Measurements from ENCODE around the gene SPIN1. TPM values are rescaled to one million over a fixed set of nuclear protein-coding genes. Genes with fewer than 3 reads are reported as not detected.

The SPIN1 gene
- total and polyA plus RNA-seq, 2 of the 8 experiments (the other 6 are each of a cell fraction or from before 2014, with no cell fraction given) = 69.9 to 139 TPM

DNA sequence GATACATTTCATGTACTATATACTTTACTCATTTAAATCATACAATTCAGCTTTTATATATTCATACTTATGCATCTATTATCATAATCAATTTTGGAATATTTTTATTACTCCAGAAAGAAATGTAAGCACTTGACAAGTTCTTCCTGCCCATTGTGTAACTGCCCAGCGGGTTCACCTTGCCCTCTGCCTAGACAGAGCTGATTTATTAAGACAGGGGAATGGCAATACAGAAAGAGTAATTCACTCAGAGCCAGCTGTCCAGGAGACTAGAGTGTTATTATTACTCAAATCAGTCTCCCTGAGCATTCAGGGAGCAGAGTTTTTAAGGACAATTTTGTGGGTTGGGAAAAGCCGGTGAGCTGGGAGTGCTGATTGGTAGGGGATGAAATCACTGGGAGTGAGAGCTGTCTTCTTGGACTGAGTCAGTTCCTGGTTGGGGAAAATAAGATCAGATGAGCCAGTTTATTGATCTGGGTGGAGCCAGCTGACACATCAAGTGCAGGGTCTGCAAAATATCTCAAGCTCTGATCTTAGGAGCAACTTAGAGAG, 16.1 kb upstream of the SPIN1 start:
- no peak overlapping the region for H3K4ac ChIP-seq (replicated peaks; ENCODE audit: insufficient read length, low read depth, low read length)
- no peak overlapping the region for H2BK5ac ChIP-seq (ENCODE audit: low read depth, low read length)
- no peaks in the 10 kb centered on the region for H3K79me2 ChIP-seq (ENCODE audit: control insufficient read depth in 1 of 2, insufficient read depth in 2 of 2, low read length in 2 of 2)
- ChIA-PET POLR2A (ENCODE audit: partially characterized antibody) (interaction anchor here (0.6 to 1.6 kb wide), 4 partner anchors 8 to 23 kb away, joined by 3 to 6 read pairs (median 4); partner anchors contain the start of gene SPIN1), CTCF (ENCODE audit: partially characterized antibody) (interaction anchor here (0.6 to 1.4 kb wide), 4 partner anchors 9 to 120 kb away, joined by 3 to 6 read pairs (median 3); no protein-coding TSS in a partner anchor)
- H2AFZ ChIP-seq (ENCODE audit: low read length) = peak overlapping the region; percentile 84
- no peak overlapping the region for H3K9ac ChIP-seq (replicated peaks in 1 of 4; ENCODE audit: extremely low read depth in 1 of 4, low read depth in 3 of 4, low read length in 3 of 4)
- DNase-seq (ENCODE audit: low read depth in 1 of 2, low spot score in 2 of 2) (no peak), FAIRE-seq (no peak)
- no peaks in the 10 kb centered on the region for H3K36me3 ChIP-seq (ENCODE audit: control insufficient read depth in 2 of 4, insufficient read depth in 4 of 4, low read length in 3 of 4)
- no peak overlapping the region for H2BK15ac ChIP-seq (ENCODE audit: low read length)
- H3K4me3 ChIP-seq (ENCODE audit: extremely low read depth in 1 of 4, insufficient read depth in 2 of 4, low read depth in 3 of 4, low read length in 4 of 4) = no peak overlapping the region
- H2AK5ac ChIP-seq (ENCODE audit: low read depth, low read length) = no peak overlapping the region
- no peaks in the 10 kb centered on the region; a peak in 1 of 7 replicates for H3K4me1 ChIP-seq (replicated peaks in 1 of 4; ENCODE audit: control insufficient read depth in 3 of 4, insufficient read depth in 4 of 4, low read length in 3 of 4)
- no peak overlapping the region for H3K18ac ChIP-seq (ENCODE audit: extremely low read depth, low read length)
- WGBS, 2 experiments (ENCODE audit: extremely low coverage in 1 of 2, insufficient coverage in 1 of 2, insufficient read length in 1 of 2, insufficient replicate concordance in 2 of 2, low coverage in 1 of 2, low lambda C conversion rate in 2 of 2, missing lambda C conversion rate in 1 of 2) = 69% methylated on average over 2 of the region's 2 CpGs; no CpG with 5 or more reads in 1 of the 2 experiments
- H3K23ac ChIP-seq (ENCODE audit: insufficient read length) = no peak overlapping the region
- H4K8ac ChIP-seq (ENCODE audit: extremely low read depth, insufficient read depth, low read length) = no peak overlapping the region
- H3K23me2 ChIP-seq (ENCODE audit: low read depth, low read length) = no peaks in the 10 kb centered on the region
- H2BK12ac ChIP-seq (ENCODE audit: low read depth, low read length) = no peak overlapping the region
- H3K79me1 ChIP-seq (ENCODE audit: low read depth, low read length) = no peaks in the 10 kb centered on the region
- H3K27me3 ChIP-seq (replicated peaks in 1 of 4; ENCODE audit: control insufficient read depth in 3 of 4, extremely low read depth in 1 of 4, insufficient read depth in 3 of 4, low read length in 3 of 4) = no peaks in the 10 kb centered on the region
- no peak overlapping the region for H3K56ac ChIP-seq (replicated peaks; ENCODE audit: insufficient read length, low read depth, low read length)
- no peak overlapping the region for H3K14ac ChIP-seq (ENCODE audit: insufficient read length)
- H2BK120ac ChIP-seq (replicated peaks; ENCODE audit: low read depth, low read length) = no peak overlapping the region
- no peak overlapping the region for H2BK20ac ChIP-seq (ENCODE audit: low read length)
- no peak overlapping the region for H3K27ac ChIP-seq (ENCODE audit: low read depth, low read length)
- no peak overlapping the region for H3K4me2 ChIP-seq (ENCODE audit: insufficient read depth in 1 of 2, low read depth in 2 of 2, low read length in 2 of 2)
- peaks cover 5% of the 10 kb centered on the region in 2 experiments; a peak in 2 of 4 replicates for H3K9me3 ChIP-seq (ENCODE audit: insufficient read depth in 2 of 2, low read depth in 1 of 2, low read length in 1 of 2)
- H4K91ac ChIP-seq (replicated peaks; ENCODE audit: insufficient read length, low read length) = no peak overlapping the region
- H4K5ac ChIP-seq (ENCODE audit: insufficient read length, low read depth, low read length) = no peak overlapping the region
- H4K20me1 ChIP-seq (replicated peaks in 1 of 2; ENCODE audit: control insufficient read depth in 1 of 2, insufficient read depth in 2 of 2, low read length in 2 of 2) = no peaks in the 10 kb centered on the region
- TF ChIP-seq SIN3A (conservative IDR thresholded peaks at IDR 0.05 in 1 of 2, IDR thresholded peaks at IDR 0.05 in 1 of 2; ENCODE audit: low read depth in 1 of 2, low read length in 2 of 2) = no peak
